CD4-positive, alpha-beta T cell treated with Interleukin-6 for 4 hours (primary cell): Measurements from ENCODE around the gene USB1.

Experiments
- DNase-seq: peaks from one replicate; pipeline ENCODE4 v3.0.0-alpha.2; 2020; ENCODE audit warnings: mixed read lengths

USB1 gene

GRCh38 chr16:58037365-58038057 is 36.3 kb downstream of the USB1 start:
- DNase-seq = no peak

GRCh38 chr16:58038219-58038641 is 37.0 kb downstream of the USB1 start:
- no peak for DNase-seq

- DNase-seq = no peak
Measured at GRCh38 chr16:58039829-58040495, 38.8 kb downstream of the USB1 start.

- no peak for DNase-seq
Measured at GRCh38 chr16:58040496-58040846, 39.3 kb downstream of the USB1 start.

GRCh38 chr16:58040945-58041627 is 39.9 kb downstream of the USB1 start:
- DNase-seq = no peak

- DNase-seq = no peak
Measured at GRCh38 chr16:58041628-58041955, 40.4 kb downstream of the USB1 start.

- no peak for DNase-seq
Measured at GRCh38 chr16:58042001-58042885, 41.0 kb downstream of the USB1 start.

- DNase-seq = no peak
Measured at GRCh38 chr16:58042886-58043515, 41.8 kb downstream of the USB1 start.

GRCh38 chr16:58043571-58044155 is 42.5 kb downstream of the USB1 start:
- DNase-seq = no peak

- DNase-seq = no peak
Measured at GRCh38 chr16:58044266-58045019, 43.2 kb downstream of the USB1 start.

- no peak for DNase-seq
Measured at GRCh38 chr16:58045096-58045495, 43.9 kb downstream of the USB1 start.

GRCh38 chr16:58046054-58046881 is 45.1 kb downstream of the USB1 start:
- DNase-seq = no peak

- no peak for DNase-seq
Measured at GRCh38 chr16:58046936-58047335, 45.7 kb downstream of the USB1 start.

GRCh38 chr16:58047557-58048348 is 46.5 kb downstream of the USB1 start:
- DNase-seq = no peak

- no peak for DNase-seq
Measured at GRCh38 chr16:58048494-58049231, 47.5 kb downstream of the USB1 start.

- DNase-seq = no peak
Measured at GRCh38 chr16:58049232-58050185, 48.3 kb downstream of the USB1 start.

- DNase-seq = no peak
Measured at GRCh38 chr16:58051296-58051695, 50.1 kb downstream of the USB1 start.
